HG03442 (cell line): ENCODE measurements around the gene TANC1.

Experiments
- ATAC-seq: cut with Tn5 transposase; IDR thresholded peaks from one replicate; pipeline ENCODE4 v1.9.1; 2021; ENCODE audit warnings: mild to moderate bottlenecking, moderate library complexity; ENCODE audit not compliant: unreplicated experiment

The TANC1 gene

DNA sequence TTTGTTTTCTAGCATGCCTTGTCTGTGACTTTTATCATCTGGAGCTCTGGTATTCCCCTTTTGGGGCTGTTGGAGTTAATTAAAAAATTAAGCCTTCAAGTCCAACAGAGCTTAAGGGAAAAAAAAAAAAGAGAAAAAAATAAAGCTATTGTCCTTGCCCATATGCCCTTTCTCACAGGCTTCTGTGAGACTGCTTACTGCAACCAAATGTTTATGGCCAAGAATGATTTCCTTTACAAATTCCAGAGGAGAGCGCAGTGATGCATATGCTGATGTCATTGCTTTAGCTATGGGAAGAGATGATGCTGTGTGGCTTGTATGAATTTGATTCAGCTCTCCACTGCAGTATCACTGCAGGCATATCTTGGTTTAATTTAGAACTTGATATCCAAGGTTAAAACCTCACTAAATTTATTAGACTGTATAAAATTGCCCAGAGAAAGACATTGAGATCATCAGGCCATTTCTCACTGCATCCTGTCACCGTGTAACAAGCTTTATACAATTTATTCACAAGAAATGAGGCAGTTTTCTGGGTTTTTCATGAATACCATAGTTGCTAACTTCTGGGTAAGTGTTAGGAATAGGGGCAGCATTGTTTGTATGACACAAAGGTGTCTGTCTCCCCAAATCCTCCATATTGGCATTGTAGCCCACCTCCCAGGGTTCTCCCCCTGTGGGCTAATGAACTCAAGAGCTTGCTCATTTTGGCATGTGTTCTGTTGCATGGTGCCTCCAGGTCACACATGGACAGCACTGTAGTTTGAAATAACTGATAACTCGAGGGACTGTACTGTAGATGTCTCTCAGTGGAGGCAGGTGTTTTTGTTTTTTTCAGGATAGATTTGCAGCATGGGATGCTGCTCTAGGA lies 85.0 kb downstream of the TANC1 start:
- no peak for ATAC-seq

DNA sequence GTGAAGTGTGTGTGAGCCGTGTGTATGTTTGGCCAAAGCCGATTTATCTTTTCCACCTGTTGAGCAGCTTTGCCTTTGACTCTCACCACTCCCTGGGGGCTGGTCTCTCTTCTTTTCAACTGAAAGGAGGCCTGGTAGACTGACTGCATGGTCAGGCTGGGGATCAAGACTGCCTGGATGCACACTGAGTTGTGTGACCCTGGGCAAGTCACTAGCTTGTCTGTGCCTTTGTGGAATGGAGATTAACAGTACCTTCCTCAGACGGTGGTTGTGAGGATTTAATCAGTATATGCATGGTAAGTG lies 85.5 kb downstream of the TANC1 start:
- ATAC-seq, result no peak

- no peak for ATAC-seq
These were observed 86.5 kb downstream of the TANC1 start for GRCh38 chr2:159054985-159055384.

GRCh38 chr2:159060518-159060917 lies 92.1 kb downstream of the TANC1 start:
- ATAC-seq, result no peak

- ATAC-seq, result no peak
These were observed 95.2 kb downstream of the TANC1 start for GRCh38 chr2:159063677-159064076.

DNA sequence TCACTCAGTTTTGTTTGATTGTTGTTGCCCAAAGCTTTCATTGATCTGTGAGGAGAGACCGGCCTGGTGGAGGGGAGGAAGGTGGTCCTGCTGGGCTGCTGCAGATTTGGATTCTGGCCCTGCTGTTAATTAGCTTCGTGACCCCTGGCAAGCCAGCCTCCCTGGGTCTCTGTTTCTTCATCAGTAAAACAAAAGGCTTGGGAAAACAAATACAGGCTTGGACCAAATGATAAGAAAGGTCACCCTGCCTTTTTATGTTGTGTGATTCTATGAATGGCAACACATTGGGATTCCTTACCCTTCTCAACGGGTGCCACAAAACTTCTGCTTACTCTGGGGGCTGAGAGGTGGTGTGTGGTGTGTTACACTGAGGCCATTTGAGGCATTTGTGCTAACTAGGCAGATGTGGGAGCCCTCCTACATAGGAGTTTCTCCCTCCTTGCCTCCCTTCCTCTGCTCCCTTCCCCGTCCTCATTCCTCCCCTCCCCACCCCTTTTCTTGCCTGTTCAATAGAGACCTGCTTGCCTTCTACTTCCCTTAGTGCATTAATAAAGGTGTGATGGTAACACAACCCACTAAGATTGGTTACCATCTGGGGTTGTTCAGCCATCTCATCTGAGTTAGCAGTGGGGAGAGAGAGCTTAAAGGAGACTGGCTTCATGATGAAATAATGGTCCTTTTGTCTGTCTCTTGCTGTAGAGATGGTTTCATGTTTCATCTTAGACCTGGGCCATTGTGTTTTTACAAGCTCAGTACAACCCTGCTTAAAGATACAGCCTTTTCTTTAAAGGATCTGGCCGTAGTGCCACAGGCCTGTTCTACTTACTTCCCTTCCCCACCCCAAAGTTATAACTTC lies 96.2 kb downstream of the TANC1 start:
- no peak for ATAC-seq

GRCh38 chr2:159065313-159065712 lies 96.9 kb downstream of the TANC1 start:
- ATAC-seq, result no peak

DNA sequence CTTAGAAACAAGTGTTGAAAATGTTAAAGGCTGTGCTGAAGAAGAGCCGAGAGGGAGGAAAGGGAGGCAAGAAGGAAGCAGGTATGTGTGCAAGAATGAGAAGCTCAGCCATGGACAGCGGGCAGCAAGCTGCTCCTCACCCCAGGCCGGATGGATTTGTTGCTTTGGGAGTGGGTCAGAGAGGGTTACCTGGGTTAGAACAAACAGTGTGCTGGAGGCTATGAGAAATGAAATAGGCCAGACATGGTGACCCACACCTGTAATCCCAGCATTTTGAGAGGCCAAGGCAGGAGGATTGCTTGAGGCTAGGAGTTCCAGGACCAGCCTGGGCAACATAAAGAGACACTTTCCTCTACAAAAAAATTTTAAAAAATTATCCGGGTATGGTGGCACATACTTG lies 97.5 kb downstream of the TANC1 start:
- no peak for ATAC-seq

DNA sequence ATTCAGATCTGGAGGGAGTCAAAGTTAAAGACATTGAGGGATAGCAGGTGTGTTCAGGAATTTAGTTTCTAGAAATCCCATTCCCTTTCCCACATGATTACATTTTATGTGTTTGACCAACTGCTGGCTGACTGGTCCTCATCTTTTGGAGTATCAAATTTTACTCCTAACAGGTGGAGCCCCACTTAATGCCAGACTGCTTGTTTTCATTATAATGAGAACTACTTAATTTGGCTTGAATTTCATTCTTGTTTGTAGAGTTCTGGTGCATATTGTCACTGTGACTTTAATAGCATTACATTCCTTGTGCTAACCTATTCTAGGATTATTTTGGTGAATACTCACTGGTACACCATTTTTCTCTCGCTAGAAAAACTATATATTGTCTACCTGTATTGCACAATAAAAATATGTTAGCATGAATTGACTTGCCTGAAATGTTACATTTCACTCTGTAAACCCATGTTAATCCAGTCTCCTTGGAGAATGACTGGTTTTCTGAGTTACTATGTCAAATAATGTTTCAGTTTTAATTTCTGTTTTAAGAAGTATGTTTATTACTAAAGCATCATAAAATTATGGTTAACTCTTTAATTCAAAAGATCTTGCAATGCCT lies 98.2 kb downstream of the TANC1 start:
- no peak for ATAC-seq

DNA sequence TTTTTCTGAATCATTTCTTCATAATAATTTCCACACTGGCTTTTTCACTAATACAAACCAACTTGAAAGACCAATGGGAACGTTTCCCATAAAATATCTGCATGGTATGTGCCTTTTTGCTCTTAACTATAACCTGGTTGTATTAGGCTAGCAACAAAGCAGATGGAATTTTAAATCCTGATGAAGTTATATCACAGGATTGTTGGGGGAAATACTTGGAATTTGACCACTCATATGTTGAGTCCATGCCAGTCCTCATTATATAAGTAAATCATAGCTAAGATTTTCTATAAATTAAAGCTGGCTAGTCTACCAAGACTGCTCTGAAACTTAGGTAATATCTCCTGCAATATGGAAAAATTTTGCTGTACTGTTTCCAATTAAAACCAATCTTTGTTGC lies 99.5 kb downstream of the TANC1 start:
- ATAC-seq, result no peak

DNA sequence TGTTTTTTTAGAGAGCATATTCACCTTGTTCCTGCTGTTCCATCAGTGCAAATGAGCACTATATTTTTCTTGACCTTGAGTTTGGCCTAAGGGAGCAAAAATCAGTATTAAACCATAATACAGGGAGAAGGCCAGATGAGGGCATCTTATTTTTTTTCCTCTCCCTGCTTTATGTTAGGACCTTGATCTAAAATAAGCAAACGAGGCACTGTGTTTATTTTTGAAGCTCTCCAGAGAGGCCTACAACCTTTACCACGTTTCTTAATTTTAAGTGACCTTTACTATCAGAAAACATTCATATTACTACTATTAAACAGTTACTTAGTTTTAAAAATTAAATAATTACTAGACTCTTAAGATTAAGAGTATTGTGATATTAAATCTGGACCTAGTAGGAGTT lies 100.8 kb downstream of the TANC1 start:
- no peak for ATAC-seq

DNA sequence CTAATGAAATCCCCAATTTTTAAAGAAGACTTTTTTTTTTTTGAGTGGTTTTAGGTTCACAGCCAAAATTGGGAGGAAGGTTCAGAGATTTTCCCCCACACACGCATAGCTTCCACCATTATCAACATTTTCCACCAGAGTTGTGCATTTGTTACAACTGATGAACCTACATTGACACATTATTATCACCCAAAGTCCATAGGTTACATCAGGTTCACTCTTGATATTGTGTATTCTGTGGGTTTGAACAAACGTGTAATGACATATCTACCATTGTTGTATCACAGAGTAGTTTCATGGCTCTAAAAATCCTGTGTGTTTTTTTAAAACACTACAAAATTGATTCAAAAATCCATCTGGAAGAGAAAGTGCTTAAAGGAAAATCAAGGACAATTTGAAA lies 101.8 kb downstream of the TANC1 start:
- no peak for ATAC-seq

DNA sequence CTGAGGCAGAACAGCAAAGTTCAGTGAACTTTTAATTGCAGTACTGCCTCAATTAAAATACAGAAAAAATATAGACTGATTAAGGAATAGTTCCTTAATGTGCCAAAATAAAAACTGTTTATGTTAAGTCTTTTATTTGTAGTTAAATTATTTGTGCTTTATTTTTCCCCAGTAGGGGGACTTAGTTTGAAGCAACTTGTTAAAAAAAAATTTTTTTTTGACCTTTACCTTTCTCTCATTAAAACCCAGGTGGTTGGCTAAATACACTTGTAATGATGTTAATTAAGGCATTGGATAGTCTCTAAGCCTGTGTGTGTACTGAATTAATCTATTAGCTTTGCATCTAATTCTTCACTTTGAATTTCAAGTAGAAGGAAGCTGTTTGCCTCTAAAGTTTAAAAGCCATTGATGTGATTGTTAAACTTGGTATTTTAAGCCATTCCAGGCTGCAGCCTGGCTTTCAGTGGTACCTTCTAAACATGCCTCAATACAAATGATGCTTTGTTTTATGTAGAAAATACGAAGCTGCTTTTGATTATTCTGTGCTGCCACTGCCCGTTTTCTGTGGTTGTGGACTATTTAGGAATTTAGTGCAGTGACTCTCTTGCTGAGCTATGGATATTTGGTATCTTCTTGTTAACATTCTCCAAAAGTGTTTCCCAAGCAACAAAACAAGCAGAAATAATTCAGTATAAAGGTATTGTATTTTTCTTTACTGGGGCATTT lies 102.9 kb downstream of the TANC1 start:
- ATAC-seq, result no peak

DNA sequence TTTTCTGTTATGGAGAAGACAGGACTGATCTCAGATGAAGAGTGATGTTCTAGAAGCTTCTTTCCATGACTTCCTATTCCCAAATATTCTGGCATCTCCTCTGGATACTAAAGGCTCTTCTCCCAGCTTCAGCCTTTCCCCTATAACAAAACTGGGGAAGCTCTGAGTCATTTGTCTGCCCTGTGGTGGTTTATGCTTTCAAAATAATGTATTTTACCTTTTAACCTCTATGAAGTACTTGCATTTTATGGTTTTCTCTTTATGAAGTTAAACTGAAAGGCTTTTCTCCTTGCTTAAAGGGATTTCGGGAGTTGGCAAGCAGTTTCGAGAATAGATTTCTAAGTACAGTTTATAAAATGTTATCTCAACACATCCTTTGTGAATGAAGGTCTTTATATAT lies 104.4 kb downstream of the TANC1 start:
- ATAC-seq, result no peak

- ATAC-seq, result no peak
These were observed 104.8 kb downstream of the TANC1 start for GRCh38 chr2:159073256-159073655.

DNA sequence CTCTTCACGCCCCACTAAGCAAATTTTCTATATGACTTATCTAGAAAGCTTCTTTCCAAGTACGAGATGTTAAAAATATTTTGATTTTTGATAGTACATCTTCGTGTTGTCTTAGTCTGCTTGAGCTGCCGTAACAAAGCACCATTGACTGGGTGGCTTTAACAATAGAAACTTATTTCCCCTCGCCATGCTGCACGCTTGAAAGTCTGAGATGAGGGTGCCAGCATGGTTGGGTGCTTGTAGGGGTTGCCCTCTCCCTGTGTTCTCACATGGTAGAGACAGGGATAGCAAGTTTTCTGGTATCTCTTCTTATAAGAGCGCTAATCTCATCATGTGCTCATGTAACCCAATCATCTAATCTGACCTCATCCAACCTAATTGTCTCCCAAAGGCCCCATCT lies 106.2 kb downstream of the TANC1 start:
- no peak for ATAC-seq

- ATAC-seq, result no peak
These were observed 107.3 kb downstream of the TANC1 start for GRCh38 chr2:159075727-159076126.

DNA sequence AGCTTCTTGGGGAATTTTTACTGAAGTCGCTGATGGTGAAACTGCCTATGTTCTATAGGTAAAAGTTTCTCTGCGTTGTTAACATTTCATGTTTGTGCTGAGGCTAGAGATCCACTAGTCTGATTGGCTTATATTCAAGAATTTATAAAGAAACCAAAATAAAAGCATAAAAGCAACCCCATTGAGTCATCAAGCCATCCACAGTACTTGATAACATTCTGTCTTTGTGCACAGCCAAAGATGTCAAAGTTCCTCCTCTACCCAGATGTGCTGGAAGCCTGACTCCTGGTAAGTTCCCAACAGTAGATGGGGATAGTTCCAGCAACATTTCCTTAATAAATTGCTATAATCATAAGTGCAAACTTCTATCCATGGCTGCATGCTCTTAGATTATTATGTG lies 107.8 kb downstream of the TANC1 start:
- ATAC-seq, result no peak

DNA sequence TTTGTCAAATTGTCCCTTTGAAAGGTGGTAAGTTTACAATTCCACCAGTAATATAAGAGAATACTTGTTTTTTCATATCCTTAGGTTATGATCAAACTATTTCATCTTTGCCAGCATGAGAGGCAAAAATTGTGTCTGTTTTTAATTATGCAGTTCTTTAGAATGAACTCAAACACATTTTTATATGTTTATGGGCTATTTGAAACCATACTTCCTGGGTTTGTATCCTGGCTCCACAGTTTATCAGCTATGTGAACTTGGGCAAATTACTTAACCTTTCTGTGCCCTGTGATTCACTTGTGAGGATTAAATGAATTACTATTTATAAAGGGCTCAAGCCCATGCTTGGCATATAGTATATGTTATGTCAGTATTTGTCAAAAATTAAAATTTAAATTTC lies 109.4 kb downstream of the TANC1 start:
- no peak for ATAC-seq

- ATAC-seq, result no peak
These were observed 110.0 kb downstream of the TANC1 start for GRCh38 chr2:159078443-159078842.

GRCh38 chr2:159080641-159081040 lies 112.2 kb downstream of the TANC1 start:
- no peak for ATAC-seq
